Neural progenitor cell (in vitro differentiated cells): ENCODE data around the gene HSD17B8. TPM values are rescaled to one million over a fixed set of nuclear protein-coding genes. Genes with fewer than 3 reads are reported as not detected.

Experiments used
- DNase-seq: peaks from one replicate; pipeline ENCODE4 v3.0.0-alpha.2; 2016; ENCODE audit warnings: low spot score
- H2AFZ ChIP-seq: fragments of 200-600 bp; sonication (generic); replicated peaks from 2 replicates; pipeline ENCODE4 v1.6.1; 2016; ENCODE audit warnings: antibody characterized with exemption
- H3F3A ChIP-seq: fragments of 200-600 bp; sonication (generic); 2 replicates; pipeline ENCODE4 v1.6.1; 2016; ENCODE audit warnings: antibody characterized with exemption, low read depth
- H3K27ac ChIP-seq: fragments of 200-600 bp; sonication (generic); 2 replicates; pipeline ENCODE4 v1.5.1; 2016; ENCODE audit warnings: mild to moderate bottlenecking
- H3K27me3 ChIP-seq: fragments of 200-600 bp; sonication (generic); 2 replicates; pipeline ENCODE4 v1.6.1; 2016; ENCODE audit warnings: mild to moderate bottlenecking, moderate library complexity
- H3K36me3 ChIP-seq: fragments of 200-600 bp; sonication (generic); 2 replicates; pipeline ENCODE4 v1.5.1; 2016
- H3K4me1 ChIP-seq: fragments of 200-600 bp; sonication (generic); 2 replicates; pipeline ENCODE4 v1.6.1; 2016; ENCODE audit warnings: mixed run types
- H3K4me2 ChIP-seq: fragments of 200-600 bp; sonication (generic); 2 replicates; pipeline ENCODE4 v1.6.1; 2016
- H3K4me3 ChIP-seq: fragments of 200-600 bp; sonication (generic); 2 replicates; pipeline ENCODE4 v1.5.1; 2016
- H3K79me2 ChIP-seq: fragments of 200-600 bp; sonication (generic); 2 replicates; pipeline ENCODE4 v1.6.1; 2016; ENCODE audit warnings: low read depth
- H3K9ac ChIP-seq: fragments of 200-600 bp; sonication (generic); 2 replicates; pipeline ENCODE4 v1.6.1; 2016
- H3K9me3 ChIP-seq: fragments of 200-600 bp; sonication (generic); 2 replicates; pipeline ENCODE4 v1.5.1; 2016; ENCODE audit warnings: low read depth
- H4K20me1 ChIP-seq: fragments of 200-600 bp; sonication (generic); 2 replicates; pipeline ENCODE4 v1.6.1; 2016; ENCODE audit warnings: low read depth
- H3K27ac Mint-ChIP-seq: 3 replicates; pipeline ENCODE4 v1.8.0; 2021; ENCODE audit warnings: mixed read lengths
- H3K27me3 Mint-ChIP-seq: 2 replicates; pipeline ENCODE4 v1.8.0; 2022; ENCODE audit warnings: low read depth, mild to moderate bottlenecking, inconsistent platforms, moderate library complexity, mixed read lengths; ENCODE audit not compliant: insufficient read depth
- H3K36me3 Mint-ChIP-seq: 3 replicates; pipeline ENCODE4 v1.8.0; 2021; ENCODE audit warnings: mixed read lengths
- H3K4me1 Mint-ChIP-seq: 3 replicates; pipeline ENCODE4 v1.8.0; 2021; ENCODE audit warnings: mixed read lengths
- H3K4me3 Mint-ChIP-seq: 3 replicates; pipeline ENCODE4 v1.8.0; 2021; ENCODE audit warnings: mild to moderate bottlenecking, moderate library complexity, mixed read lengths
- H3K9me3 Mint-ChIP-seq: 3 replicates; pipeline ENCODE4 v1.8.0; 2020; ENCODE audit warnings: mixed read lengths
- CTCF ChIP-seq: fragments of 200-600 bp; sonication (generic); IDR thresholded peaks from 2 replicates; pipeline ENCODE4 v1.5.1; 2017; ENCODE audit warnings: antibody characterized with exemption, mild to moderate bottlenecking
- EZH2 ChIP-seq: fragments of 200-600 bp; sonication (generic); IDR thresholded peaks from 2 replicates; pipeline ENCODE4 v1.6.1; 2017; ENCODE audit warnings: antibody characterized with exemption, mild to moderate bottlenecking, moderate library complexity
- EZH2phosphoT487 ChIP-seq: fragments of 200-600 bp; sonication (generic); IDR thresholded peaks from 2 replicates; pipeline ENCODE4 v1.6.1; 2017; ENCODE audit warnings: antibody characterized with exemption
- total RNA-seq: library from RNA; depleted of rRNA; stranded (reverse); fragments of >200 nt; gene quantifications from 2 replicates; pipeline ENCODE4 v1.2.3, GENCODE V29; 2015; ENCODE audit warnings: low replicate concordance

Gene HSD17B8
- total RNA-seq, 1 donor from 2014 or later, result 4.8 TPM

- TF ChIP-seq EZH2 (peak; percentile 25), CTCF (no peak)
- peaks cover 5% of the 10 kb centered on the region for H3K27me3 Mint-ChIP-seq
- H3K4me1 Mint-ChIP-seq, result peaks cover 27% of the 10 kb centered on the region
- peaks cover 20% of the 10 kb centered on the region for H3F3A ChIP-seq
- peaks cover 6% of the 10 kb centered on the region for H3K4me1 ChIP-seq
- no peak overlapping the region for H3K9ac ChIP-seq
- H3K9me3 Mint-ChIP-seq, result no peaks in the 10 kb centered on the region
- no peaks in the 10 kb centered on the region for H3K79me2 ChIP-seq
- no peak overlapping the region for H3K27ac Mint-ChIP-seq
- peaks cover 6% of the 10 kb centered on the region for H4K20me1 ChIP-seq
- H2AFZ ChIP-seq, result peak overlapping the region; percentile 23
- H3K27me3 ChIP-seq, result peaks cover 43% of the 10 kb centered on the region
- peak overlapping the region; percentile 49 for H3K4me3 ChIP-seq
- H3K9me3 ChIP-seq, result no peaks in the 10 kb centered on the region
- H3K27ac ChIP-seq, result no peak overlapping the region
- H3K36me3 ChIP-seq, result no peaks in the 10 kb centered on the region
- H3K36me3 Mint-ChIP-seq, result peaks cover 13% of the 10 kb centered on the region
- H3K4me2 ChIP-seq, result peak overlapping the region; percentile 80
- peak; percentile 98 for DNase-seq
- H3K4me3 Mint-ChIP-seq, result peak overlapping the region; percentile 88
These were observed 44.7 kb downstream of the HSD17B8 start for GRCh38 chr6:33248932-33249731.

GRCh38 chr6:33249732-33250630 lies 45.5 kb downstream of the HSD17B8 start:
- H3K27me3 ChIP-seq, result peaks cover 39% of the 10 kb centered on the region
- peak overlapping the region; percentile 23 for H2AFZ ChIP-seq
- Mint-ChIP-seq H3K9me3 (no peaks in the 10 kb centered on the region), H3K36me3 (peaks cover 13% of the 10 kb centered on the region), H3K27ac (no peak overlapping the region), H3K4me1 (peaks cover 27% of the 10 kb centered on the region), H3K27me3 (peaks cover 5% of the 10 kb centered on the region), H3K4me3 (peak overlapping the region; percentile 88)
- H3K9ac ChIP-seq, result no peak overlapping the region
- peak overlapping the region; percentile 49 for H3K4me3 ChIP-seq
- H3F3A ChIP-seq, result peaks cover 20% of the 10 kb centered on the region
- no peak for DNase-seq
- H3K4me2 ChIP-seq, result peak overlapping the region; percentile 80
- no peaks in the 10 kb centered on the region for H3K9me3 ChIP-seq
- TF ChIP-seq CTCF, result no peak
- no peak for TF ChIP-seq EZH2phosphoT487
- TF ChIP-seq EZH2, result no peak
- H3K27ac ChIP-seq, result no peak overlapping the region
- no peaks in the 10 kb centered on the region for H3K36me3 ChIP-seq
- peaks cover 6% of the 10 kb centered on the region for H3K4me1 ChIP-seq
- H3K79me2 ChIP-seq, result no peaks in the 10 kb centered on the region
- H4K20me1 ChIP-seq, result peaks cover 6% of the 10 kb centered on the region

- Mint-ChIP-seq H3K9me3 (no peaks in the 10 kb centered on the region), H3K36me3 (peaks cover 14% of the 10 kb centered on the region), H3K27me3 (peaks cover 5% of the 10 kb centered on the region), H3K4me1 (peaks cover 27% of the 10 kb centered on the region), H3K4me3 (peak overlapping the region; percentile 88), H3K27ac (no peak overlapping the region)
- Histone ChIP-seq H2AFZ (no peak overlapping the region), H3K27ac (no peak overlapping the region), H3K4me2 (no peak overlapping the region), H3K9me3 (no peaks in the 10 kb centered on the region), H3K27me3 (peaks cover 32% of the 10 kb centered on the region), H3K4me1 (peaks cover 6% of the 10 kb centered on the region), H3K9ac (no peak overlapping the region), H3K4me3 (no peak overlapping the region), H3K79me2 (no peaks in the 10 kb centered on the region), H3F3A (peaks cover 20% of the 10 kb centered on the region), H3K36me3 (no peaks in the 10 kb centered on the region), H4K20me1 (peaks cover 6% of the 10 kb centered on the region)
- TF ChIP-seq EZH2 (no peak), CTCF (no peak), EZH2phosphoT487 (no peak)
- no peak for DNase-seq
These were observed 46.3 kb downstream of the HSD17B8 start for GRCh38 chr6:33250731-33251130.
